AG10803 (cell line): ENCODE results near the gene SIRPB2.
A peak's percentile ranks its signal among the peaks of the same experiment; 100 is the strongest.

ENCODE experiments used
- DNase-seq: peaks from one replicate; pipeline ENCODE4 v3.0.0; 2010; ENCODE audit warnings: low read depth
- H3K4me3 ChIP-seq: 2 replicates; pipeline ENCODE4 v1.5.1; 2011; ENCODE audit warnings: mild to moderate bottlenecking, low read length, control low read depth
- TF ChIP-seq, protein P1 (sequence below): conservative IDR thresholded peaks from 2 replicates; pipeline ENCODE4 v1.5.1; 2011; ENCODE audit warnings: mild to moderate bottlenecking, low read length, control low read depth, inconsistent platforms

SIRPB2 gene

DNA sequence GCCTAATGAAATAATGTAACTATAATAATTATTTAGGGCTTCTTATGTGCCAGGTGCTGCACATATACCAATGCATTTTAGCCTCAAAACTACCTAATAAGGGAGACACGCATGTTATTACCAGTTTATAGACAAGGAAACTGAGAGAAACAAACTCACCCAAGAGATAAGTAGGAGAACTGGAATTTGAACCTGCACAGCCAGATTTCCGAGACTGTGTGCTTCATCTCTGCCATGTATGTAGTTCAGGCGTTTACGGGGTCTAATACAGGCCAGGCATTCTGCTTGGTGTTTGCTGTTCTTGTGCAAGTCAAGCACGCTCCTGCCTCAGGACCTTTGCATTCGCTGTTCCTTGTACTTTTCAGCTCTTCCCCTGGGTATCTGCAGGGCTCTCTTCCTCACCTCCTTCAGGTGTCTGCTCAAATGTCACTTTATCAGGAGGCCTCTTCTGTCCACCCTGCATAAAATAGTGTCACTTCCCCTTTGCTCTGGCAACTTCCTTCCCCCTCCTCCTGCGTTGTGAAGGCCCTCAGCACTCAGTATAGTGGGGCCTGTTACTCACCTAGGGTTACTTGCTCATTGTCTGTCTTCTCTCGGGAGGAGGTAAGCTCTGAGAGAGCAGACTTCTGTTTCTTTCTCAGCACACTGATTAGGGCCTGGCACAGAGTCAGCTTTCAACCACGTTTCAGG is 18.5 kb downstream of the SIRPB2 start:
- TF ChIP-seq, protein P1, sequence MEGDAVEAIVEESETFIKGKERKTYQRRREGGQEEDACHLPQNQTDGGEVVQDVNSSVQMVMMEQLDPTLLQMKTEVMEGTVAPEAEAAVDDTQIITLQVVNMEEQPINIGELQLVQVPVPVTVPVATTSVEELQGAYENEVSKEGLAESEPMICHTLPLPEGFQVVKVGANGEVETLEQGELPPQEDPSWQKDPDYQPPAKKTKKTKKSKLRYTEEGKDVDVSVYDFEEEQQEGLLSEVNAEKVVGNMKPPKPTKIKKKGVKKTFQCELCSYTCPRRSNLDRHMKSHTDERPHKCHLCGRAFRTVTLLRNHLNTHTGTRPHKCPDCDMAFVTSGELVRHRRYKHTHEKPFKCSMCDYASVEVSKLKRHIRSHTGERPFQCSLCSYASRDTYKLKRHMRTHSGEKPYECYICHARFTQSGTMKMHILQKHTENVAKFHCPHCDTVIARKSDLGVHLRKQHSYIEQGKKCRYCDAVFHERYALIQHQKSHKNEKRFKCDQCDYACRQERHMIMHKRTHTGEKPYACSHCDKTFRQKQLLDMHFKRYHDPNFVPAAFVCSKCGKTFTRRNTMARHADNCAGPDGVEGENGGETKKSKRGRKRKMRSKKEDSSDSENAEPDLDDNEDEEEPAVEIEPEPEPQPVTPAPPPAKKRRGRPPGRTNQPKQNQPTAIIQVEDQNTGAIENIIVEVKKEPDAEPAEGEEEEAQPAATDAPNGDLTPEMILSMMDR, result no peak
- H3K4me3 ChIP-seq, result no peak overlapping the region
- DNase-seq, result no peak

DNA sequence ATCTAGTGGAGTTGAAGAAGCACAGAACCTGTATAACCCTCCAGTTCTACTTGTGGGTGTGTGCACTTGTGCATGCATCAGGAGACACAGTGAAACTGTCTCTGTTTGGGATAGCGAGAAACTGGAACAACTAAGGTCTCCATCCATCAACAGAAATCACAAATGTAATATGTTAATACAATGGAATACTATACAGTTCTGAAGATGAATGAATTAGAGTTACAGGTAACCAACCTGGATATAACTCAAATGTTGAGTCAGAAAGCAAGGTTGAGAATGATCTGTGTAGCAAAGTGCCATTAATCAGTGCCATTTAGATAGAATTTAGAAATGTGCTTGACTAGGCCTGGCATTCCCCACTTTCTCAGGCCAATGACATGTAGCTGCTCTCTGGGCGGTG is 20.0 kb downstream of the SIRPB2 start:
- TF ChIP-seq, protein P1, result no peak
- DNase-seq, result no peak
- H3K4me3 ChIP-seq, result no peak overlapping the region

DNA sequence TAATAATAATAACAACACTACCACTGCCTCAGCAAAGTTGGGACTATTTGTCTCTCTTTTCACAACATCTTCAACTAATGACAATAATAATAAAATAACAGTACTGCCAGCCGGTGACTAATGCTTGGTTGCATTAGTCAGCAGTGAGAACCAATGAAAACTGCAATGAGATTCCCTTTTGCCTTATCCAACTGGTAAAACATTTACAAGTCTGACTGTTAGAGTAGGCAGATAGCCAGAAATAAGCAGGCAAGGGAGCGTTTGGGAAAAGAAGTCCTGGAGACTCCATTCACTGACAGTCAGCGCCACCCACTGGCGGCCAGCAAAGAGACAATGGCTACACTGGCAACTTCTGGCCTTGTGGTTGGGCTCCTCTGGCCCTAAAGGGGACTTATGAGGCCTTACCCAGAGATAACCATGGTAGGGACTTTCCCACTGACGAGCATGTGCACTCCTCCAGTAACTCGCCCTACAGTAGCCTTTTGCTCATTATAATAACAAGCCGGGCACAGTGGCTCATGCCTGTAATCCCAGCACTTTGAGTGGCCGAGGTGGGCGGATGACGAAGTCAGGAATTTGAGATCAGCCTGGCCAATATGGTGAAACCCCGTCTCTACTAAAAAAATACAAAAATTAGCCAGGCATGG is 21.2 kb downstream of the SIRPB2 start:
- peak; percentile 99 for DNase-seq
- no peak overlapping the region for H3K4me3 ChIP-seq
- TF ChIP-seq, protein P1, result peak; percentile 89

DNA sequence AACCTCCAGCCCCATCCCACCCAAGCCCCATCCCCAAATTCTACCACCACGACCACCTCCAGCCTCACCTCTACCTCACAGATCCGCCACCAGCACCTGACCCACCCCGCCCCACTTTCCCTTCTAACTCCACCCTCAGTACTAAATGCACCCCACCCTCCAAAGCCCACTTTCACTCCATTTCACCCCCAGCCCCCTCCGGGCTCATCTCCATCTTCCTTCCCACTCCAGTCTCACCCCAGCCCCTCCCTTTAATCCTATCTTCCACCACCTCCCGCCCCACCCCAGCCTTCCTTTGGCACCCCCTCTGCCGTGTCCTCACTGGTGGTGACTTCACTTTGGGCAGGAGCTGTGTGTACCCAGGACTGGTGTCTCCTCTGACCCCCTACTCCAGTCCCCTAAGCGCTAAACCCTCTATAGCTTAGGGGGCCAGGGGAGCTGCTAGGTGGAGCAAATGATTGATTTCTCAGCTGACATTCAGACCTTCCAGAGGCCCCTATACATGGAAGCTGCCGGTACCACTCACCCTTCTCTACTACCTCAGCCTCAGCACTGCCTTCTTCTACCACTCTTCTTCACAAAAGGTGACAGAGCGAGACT is 21.8 kb downstream of the SIRPB2 start:
- DNase-seq, result no peak
- TF ChIP-seq, protein P1, result no peak
- no peak overlapping the region for H3K4me3 ChIP-seq

DNA sequence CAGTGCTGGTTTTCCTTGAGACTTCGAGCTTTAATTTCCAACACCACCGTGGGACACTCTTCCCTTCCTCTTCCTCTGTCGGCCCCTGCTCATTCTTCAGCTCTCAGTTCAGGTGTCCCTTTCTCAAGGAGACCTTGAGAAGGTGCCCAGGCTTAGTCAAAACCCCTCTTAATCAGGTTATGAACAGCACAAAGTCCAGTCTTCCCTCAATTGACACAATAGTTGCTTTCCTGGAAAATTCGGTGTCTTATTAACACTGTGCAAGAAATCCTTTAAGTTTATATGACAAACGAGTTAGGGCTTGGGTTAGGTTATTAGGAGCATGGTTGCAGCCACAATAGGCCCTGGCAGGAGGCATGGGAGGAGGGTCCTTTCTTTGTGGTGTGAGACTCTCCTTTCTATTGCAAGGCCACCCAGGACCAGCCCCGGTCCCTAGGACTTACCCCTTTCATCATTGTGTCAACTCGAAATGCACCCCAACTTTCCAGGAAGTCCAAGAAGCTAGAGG is 23.0 kb downstream of the SIRPB2 start:
- TF ChIP-seq, protein P1, result no peak
- no peak for DNase-seq
- no peak overlapping the region for H3K4me3 ChIP-seq

DNA sequence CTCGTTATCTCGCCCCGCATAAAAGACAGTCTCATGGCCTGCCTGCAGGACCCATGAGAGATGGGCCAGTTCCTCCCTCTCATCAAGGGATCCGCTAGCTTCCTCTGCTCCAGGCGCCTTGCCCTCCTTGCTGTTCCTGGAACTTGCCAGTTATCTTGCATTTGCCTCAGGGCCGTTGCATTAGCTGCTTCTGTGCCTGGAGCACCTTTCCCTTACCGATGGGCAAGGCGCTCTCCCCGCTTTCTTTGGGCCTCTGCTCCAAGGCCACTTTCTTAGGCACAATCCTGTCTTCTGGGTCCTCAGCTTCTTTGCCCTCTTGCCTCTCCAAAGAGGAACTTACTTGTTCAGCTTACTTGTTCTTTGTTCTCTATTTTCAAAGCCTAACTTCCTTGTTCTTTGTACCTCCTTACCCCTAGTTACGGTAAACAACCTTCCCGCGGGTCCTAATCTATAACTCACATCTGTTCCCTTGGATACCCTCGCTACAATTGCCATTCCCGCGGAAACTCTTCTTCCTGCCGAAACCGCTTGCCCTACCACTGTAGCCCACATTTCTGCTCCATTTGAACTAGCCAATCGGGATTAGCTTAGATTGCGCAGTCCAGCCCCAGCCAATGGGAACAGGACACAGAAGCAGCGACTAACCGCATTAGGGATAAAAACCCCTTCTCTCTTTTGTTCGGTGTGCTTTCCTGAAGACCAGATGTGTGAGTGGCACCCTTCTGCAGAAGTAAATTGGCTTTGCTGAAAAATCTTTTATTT is 23.7 kb downstream of the SIRPB2 start:
- TF ChIP-seq, protein P1, result no peak
- H3K4me3 ChIP-seq, result no peak overlapping the region

More for the DNA sequence above, 23.7 kb downstream of the SIRPB2 start:
- DNase-seq, result no peak
